GM21526 (cell line): ENCODE measurements around the gene KHDRBS1.
"Not testable (repeated sequence)": the region's sequence is repeated elsewhere in the genome, so short reads cannot be mapped to it uniquely, and the experiment has no call there.

ENCODE experiments used
- ATAC-seq: cut with Tn5 transposase; IDR thresholded peaks from one replicate; pipeline ENCODE4 v1.9.1; 2021; ENCODE audit warnings: moderate library complexity; ENCODE audit not compliant: unreplicated experiment, low FRiP score

The KHDRBS1 gene

DNA sequence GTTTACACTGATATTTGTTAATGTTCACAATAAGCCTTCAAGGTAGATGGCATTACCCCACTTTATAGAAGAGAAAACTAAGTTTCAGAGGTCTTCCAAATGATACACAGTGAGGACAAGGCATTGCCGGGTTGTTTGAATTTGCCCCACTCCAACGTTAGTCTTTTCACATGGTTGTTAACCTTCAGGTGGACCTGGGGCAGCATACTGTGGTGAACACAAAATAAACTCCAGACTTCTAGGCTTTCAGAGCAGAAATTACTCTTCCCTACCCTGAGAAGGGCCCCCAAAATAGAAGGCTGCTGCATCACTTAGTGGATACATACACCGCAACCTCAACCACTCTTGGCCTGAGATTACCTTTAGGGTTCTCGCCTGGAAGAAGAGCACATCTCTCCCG lies 3.4 kb upstream of the KHDRBS1 start:
- ATAC-seq = no peak

- no peak for ATAC-seq
Measured at GRCh38 chr1:32012709-32013385, 821 bp upstream of the KHDRBS1 start.

DNA sequence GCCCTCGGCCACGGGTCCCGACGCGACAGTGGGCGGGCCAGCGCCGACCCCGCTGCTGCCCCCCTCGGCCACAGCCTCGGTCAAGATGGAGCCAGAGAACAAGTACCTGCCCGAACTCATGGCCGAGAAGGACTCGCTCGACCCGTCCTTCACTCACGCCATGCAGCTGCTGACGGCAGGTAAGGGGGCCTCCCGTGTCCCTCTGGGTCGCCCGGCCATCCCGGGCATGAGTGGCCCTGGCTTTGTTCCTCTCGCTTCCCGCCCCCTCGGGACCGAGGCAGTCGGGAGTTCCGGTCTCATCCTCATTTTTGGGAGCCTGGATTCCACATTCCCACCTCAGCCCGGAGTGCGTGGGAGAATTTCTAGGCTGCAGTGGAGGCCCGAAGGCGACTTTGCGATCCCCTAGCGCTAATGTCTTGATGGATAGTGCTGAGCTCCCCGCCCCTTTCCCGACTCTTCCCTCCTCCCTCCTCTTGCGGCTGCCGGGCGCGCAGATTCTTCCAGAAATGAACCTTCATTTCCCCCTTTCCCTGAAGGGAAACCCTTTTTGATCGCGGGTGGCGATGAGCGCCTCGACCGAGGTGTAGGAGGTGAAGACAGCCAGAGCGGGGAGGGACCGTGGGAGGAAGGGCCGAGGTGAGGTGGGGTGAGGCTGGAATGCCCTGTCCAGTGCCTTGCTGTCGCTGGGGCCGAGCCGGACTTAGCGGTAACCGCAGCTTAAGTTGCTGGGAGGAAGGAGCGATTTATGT lies 705 bp downstream of the KHDRBS1 start:
- ATAC-seq = peak; percentile 20

GRCh38 chr1:32014948-32015273 lies 1.2 kb downstream of the KHDRBS1 start:
- no peak for ATAC-seq

DNA sequence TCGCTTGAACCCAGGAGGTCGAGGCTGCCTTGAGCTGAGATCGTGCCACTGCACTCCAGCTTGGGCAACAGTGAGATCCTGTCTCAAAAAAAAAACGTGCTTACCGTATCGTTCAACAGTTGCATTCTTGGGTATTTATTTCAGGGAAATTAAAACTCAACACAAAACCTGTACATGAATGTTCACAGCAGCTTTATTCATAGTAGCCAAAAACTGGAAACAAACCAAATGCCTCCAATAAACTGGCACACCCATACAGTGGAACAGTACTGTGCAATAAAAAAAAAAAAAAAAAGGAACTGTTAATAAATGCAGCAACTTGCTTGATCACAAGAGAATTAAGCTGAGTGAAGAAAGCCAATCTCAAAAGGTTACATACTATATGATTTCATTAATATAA lies 6.7 kb downstream of the KHDRBS1 start:
- no peak for ATAC-seq

- not testable (repeated sequence) for ATAC-seq
Measured at GRCh38 chr1:32021574-32022018, 7.9 kb downstream of the KHDRBS1 start.

GRCh38 chr1:32023351-32023750 lies 9.7 kb downstream of the KHDRBS1 start:
- no peak for ATAC-seq

DNA sequence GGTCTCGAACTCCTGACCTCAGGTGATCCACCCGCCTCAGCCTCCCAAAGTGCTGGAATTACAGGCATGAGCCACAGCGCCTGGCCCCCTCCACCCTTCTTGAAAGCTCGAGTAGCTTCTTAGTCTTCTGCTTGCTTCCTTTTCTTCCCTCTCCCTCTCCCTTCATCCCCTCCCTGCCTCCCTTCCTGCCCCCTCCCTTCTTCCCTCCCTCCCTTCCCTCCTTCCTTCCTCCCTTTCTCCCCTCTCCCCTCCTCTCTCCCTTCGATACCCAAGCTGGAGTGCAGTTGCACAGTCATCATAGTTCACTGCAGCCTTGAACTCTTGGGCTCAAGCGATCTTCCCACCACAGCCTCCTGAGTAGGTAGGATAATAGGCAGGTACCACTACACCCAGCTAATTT lies 11.8 kb downstream of the KHDRBS1 start:
- ATAC-seq = no peak

DNA sequence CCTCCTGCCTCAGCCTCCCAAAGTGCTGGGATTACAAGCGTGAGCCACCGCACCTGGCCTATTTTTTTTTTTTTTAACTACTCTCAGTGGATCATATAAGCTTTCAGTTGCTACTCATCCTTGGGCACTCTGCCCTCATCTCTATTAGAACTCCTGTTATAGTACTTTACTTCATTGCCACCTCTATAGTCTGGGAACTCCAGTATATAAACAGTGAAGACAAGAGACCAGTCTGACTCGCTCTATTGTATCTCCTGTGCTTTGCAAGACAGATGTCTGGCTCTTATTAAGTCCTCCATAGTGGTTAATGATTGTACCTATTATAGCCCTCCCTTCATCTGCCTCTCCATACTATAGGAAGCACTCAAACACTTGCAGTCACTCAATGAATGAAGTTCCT lies 15.1 kb downstream of the KHDRBS1 start:
- no peak for ATAC-seq

- ATAC-seq = no peak
Measured at GRCh38 chr1:32031578-32032274, 18.1 kb downstream of the KHDRBS1 start.

- no peak for ATAC-seq
Measured at GRCh38 chr1:32032275-32032615, 18.6 kb downstream of the KHDRBS1 start.

- no peak for ATAC-seq
Measured at GRCh38 chr1:32035119-32035518, 21.5 kb downstream of the KHDRBS1 start.

DNA sequence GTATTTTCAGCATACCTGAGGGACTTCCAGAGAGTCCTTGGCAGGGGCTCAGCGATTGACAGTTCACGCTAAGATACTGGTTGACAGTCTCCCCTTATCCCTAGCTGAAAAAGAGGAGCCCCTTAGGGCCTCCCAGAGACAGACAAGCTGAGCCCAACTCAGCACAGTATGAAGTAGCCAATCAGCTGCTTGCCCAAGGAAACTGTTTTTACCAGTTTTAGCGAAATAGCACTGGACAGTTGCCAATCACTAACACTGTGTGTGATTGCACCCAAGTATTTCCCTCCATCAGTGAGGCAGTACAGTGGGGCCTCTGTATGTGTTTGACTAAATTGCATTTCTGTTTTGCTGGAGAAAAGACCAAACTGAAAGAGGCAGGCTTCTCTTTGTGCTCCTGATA lies 27.0 kb downstream of the KHDRBS1 start:
- ATAC-seq = no peak

DNA sequence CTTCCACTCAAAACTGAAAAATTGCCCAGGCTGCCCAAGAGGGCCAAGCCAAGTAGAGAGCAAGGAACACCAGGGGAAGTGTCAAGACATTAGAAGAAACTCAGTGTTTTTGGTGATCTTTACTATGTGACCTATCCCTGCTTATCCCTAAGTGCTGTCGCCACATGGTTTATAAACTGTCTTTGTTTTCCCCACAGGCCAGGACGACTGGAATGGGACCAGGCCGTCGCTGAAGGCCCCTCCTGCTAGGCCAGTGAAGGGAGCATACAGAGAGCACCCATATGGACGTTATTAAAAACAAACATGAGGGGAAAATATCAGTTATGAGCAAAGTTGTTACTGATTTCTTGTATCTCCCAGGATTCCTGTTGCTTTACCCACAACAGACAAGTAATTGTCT lies 28.7 kb downstream of the KHDRBS1 start:
- no peak for ATAC-seq

DNA sequence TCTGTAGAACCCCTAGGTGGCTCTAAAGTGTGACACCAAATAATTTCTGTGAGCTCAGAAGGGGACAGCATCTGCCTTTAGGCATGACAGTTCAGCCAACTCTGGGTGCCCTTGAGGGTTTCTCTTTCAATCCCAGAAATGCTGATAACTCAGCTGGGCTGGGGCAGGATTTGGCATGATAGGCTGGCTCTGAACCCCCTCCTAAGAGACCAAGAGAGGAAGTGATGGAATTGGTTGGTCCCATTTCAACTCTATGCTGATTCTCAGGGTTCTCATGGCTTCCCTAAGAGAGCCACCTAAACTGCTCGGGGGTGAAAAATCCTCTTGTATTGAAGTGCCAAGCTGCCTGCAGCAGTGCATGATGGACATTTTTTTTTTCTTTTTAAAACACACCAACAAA lies 30.6 kb downstream of the KHDRBS1 start:
- no peak for ATAC-seq

DNA sequence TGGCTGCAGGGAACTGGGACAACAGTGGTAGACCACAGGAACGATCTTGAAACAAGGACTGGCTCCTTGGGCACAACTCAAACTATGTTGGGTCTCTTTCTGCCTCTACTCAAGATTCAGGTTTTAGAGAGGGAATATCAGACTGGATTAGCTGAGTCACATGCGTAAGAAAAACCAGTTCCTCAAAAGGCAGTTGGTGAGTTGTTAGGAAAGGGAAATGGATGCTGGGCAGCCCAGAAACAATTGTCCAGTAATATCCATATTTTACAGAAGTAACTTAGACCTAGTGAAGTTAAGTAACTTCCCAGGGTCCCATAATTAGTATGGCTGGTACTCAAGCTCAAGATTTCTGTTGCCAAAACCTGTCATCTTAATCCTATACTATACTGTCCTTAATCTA lies 32.1 kb downstream of the KHDRBS1 start:
- no peak for ATAC-seq

GRCh38 chr1:32047701-32048100 lies 34.0 kb downstream of the KHDRBS1 start:
- ATAC-seq = no peak

- no peak for ATAC-seq
Measured at GRCh38 chr1:32048440-32048839, 34.8 kb downstream of the KHDRBS1 start.

DNA sequence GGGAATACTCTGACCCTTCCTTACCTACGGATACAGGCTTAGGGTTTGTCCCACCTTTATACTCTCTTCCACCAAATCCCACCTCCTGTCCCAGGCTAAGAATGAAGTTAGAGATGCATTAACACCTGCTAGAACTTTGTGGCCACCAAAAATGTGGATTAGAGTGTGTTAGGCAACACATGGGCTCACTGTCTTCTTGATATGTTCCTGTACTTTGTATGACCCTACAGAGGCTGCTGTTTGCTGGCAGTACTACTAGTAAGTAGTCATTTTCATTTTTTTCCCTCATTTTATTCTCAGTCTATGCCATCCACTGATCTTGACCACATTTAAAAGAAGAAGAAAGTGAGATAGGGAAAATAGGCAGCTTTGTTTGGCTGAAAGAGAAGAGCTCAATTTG lies 38.0 kb downstream of the KHDRBS1 start:
- no peak for ATAC-seq

GRCh38 chr1:32052887-32053286 lies 39.2 kb downstream of the KHDRBS1 start:
- ATAC-seq = no peak

GRCh38 chr1:32055416-32055815 lies 41.7 kb downstream of the KHDRBS1 start:
- no peak for ATAC-seq

DNA sequence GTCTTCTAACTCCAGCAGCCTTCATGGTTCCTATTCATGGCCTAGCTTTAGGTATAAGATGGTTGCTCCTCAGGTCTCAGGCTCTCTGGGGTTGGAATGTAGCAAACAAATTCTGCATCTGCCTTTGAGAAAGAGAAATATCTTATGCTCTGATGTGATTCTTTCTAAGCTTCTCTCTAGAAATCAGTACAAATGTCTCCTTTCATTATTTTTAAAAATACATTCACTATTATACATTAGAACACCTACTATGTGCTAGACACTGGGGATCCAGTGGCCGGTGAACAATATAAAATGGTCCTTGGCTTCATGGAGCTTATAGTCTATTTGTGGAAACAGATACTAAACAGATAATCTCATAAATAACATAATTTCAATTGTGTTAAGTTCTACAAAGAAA lies 42.9 kb downstream of the KHDRBS1 start:
- no peak for ATAC-seq
